GM18861 (cell line): ENCODE results near the gene GRPEL1.

Source experiments
- ATAC-seq: cut with Tn5 transposase; IDR thresholded peaks from one replicate; pipeline ENCODE4 v1.9.1; 2021; ENCODE audit not compliant: unreplicated experiment

Gene GRPEL1

GRCh38 chr4:7045961-7046921, 21.6 kb downstream of the GRPEL1 start:
- no peak for ATAC-seq

GRCh38 chr4:7045553-7045952, 22.3 kb downstream of the GRPEL1 start:
- no peak for ATAC-seq

GRCh38 chr4:7044137-7044930, 23.5 kb downstream of the GRPEL1 start:
- no peak for ATAC-seq

- peak; percentile 12 for ATAC-seq
These were observed 24.4 kb downstream of the GRPEL1 start, which contains the start of gene TADA2B for GRCh38 chr4:7043284-7044136. TADA2B (plus strand) TSS chr4:7043372; CDS start chr4:7043580, 208 bp downstream.

GRCh38 chr4:7042503-7043283, 25.2 kb downstream of the GRPEL1 start:
- ATAC-seq, result peak; percentile 76

- no peak for ATAC-seq
These were observed 25.9 kb downstream of the GRPEL1 start for GRCh38 chr4:7041801-7042502.

GRCh38 chr4:7041246-7041645, 26.6 kb downstream of the GRPEL1 start:
- ATAC-seq, result no peak

GRCh38 chr4:7040765-7041164, 27.1 kb downstream of the GRPEL1 start:
- ATAC-seq, result no peak

GRCh38 chr4:7037425-7037824, 30.4 kb downstream of the GRPEL1 start:
- ATAC-seq, result no peak

GRCh38 chr4:7034262-7035081, 33.4 kb downstream of the GRPEL1 start:
- ATAC-seq, result no peak

GRCh38 chr4:7032596-7032995, 35.3 kb downstream of the GRPEL1 start:
- no peak for ATAC-seq

- ATAC-seq, result no peak
These were observed 36.1 kb downstream of the GRPEL1 start for GRCh38 chr4:7031558-7032449.

- ATAC-seq, result no peak
These were observed 37.0 kb downstream of the GRPEL1 start for GRCh38 chr4:7030856-7031255.

- no peak for ATAC-seq
These were observed 37.9 kb downstream of the GRPEL1 start for GRCh38 chr4:7029921-7030320.

- ATAC-seq, result no peak
These were observed 38.7 kb downstream of the GRPEL1 start for GRCh38 chr4:7029212-7029611.

GRCh38 chr4:7027913-7028312, 40.0 kb downstream of the GRPEL1 start:
- ATAC-seq, result no peak

GRCh38 chr4:7027284-7027683, 40.6 kb downstream of the GRPEL1 start:
- ATAC-seq, result no peak

- no peak for ATAC-seq
These were observed 41.8 kb downstream of the GRPEL1 start for GRCh38 chr4:7026107-7026506.
